ENCODE results near the gene SAFB.

Gene SAFB

GRCh38 chr19:5628919-5629481, 6.1 kb downstream of the SAFB start:
- no peak for DNase-seq

GRCh38 chr19:5631567-5632240, 8.8 kb downstream of the SAFB start:
- DNase-seq = no peak

- DNase-seq = no peak
Observed at GRCh38 chr19:5632241-5632612, 9.3 kb downstream of the SAFB start.

GRCh38 chr19:5632657-5633056, 9.8 kb downstream of the SAFB start:
- no peak for DNase-seq

GRCh38 chr19:5635427-5635826, 12.5 kb downstream of the SAFB start:
- DNase-seq = no peak

- DNase-seq = no peak
Observed at GRCh38 chr19:5637971-5638370, 15.1 kb downstream of the SAFB start.

- DNase-seq = no peak
Observed at GRCh38 chr19:5641171-5641570, 18.3 kb downstream of the SAFB start.

GRCh38 chr19:5642204-5642603, 19.3 kb downstream of the SAFB start:
- DNase-seq = no peak

- DNase-seq = no peak
Observed at GRCh38 chr19:5643060-5643459, 20.2 kb downstream of the SAFB start.

- DNase-seq = no peak
Observed at GRCh38 chr19:5644037-5644436, 21.2 kb downstream of the SAFB start.

- no peak for DNase-seq
Observed at GRCh38 chr19:5645409-5645808, 22.5 kb downstream of the SAFB start.

- DNase-seq = no peak
Observed at GRCh38 chr19:5646703-5647102, 23.8 kb downstream of the SAFB start.

GRCh38 chr19:5648464-5648863, 25.6 kb downstream of the SAFB start:
- DNase-seq = no peak

GRCh38 chr19:5651361-5651760, 28.5 kb downstream of the SAFB start:
- DNase-seq = no peak

- DNase-seq = no peak
Observed at GRCh38 chr19:5652261-5652660, 29.4 kb downstream of the SAFB start.

- no peak for DNase-seq
Observed at GRCh38 chr19:5654931-5655330, 32.0 kb downstream of the SAFB start.

GRCh38 chr19:5655412-5655811, 32.5 kb downstream of the SAFB start:
- no peak for DNase-seq

GRCh38 chr19:5661483-5661882, 38.6 kb downstream of the SAFB start:
- no peak for DNase-seq

- DNase-seq = no peak
Observed at GRCh38 chr19:5663904-5664303, 41.0 kb downstream of the SAFB start.

- DNase-seq = no peak
Observed at GRCh38 chr19:5664515-5664914, 41.6 kb downstream of the SAFB start.

- DNase-seq = peak; percentile 9 to 33
Observed at GRCh38 chr19:5665781-5666513, 43.1 kb downstream of the SAFB start.

- DNase-seq = no peak
Observed at GRCh38 chr19:5666921-5667610, 44.2 kb downstream of the SAFB start.

- no peak for DNase-seq
Observed at GRCh38 chr19:5667751-5668271, 44.9 kb downstream of the SAFB start.

- DNase-seq = no peak
Observed at GRCh38 chr19:5669212-5669611, 46.3 kb downstream of the SAFB start.

All from SW 1271 (cell line).